ENCODE measurements around the gene ASGR1. TPM values are rescaled to one million over a fixed set of nuclear protein-coding genes. Genes with fewer than 3 reads are reported as not detected.

ASGR1 gene
- total RNA-seq, 1 donor from 2014 or later = 29.0 TPM

DNA sequence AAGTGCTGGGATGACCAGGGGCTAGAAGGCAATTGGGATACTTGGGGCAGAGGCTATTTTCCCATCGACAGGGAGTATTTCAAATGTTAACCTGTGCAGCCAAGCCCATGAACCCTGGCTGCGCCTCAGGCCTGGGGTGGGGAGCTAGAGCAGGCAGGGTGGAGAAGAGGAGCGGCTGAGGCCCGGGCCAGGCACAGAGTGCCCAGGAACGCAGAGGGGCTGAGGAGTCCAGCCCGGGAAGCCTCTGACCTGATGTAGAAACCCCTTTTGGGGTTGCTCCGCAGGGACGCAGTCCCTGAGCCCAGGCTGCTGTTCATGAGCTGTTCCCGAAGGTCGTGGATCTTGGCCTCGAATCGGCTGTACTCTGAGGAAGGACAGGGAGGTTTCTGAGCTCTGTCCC lies 16.8 kb upstream of the ASGR1 start:
- TF ChIP-seq, protein P1, sequence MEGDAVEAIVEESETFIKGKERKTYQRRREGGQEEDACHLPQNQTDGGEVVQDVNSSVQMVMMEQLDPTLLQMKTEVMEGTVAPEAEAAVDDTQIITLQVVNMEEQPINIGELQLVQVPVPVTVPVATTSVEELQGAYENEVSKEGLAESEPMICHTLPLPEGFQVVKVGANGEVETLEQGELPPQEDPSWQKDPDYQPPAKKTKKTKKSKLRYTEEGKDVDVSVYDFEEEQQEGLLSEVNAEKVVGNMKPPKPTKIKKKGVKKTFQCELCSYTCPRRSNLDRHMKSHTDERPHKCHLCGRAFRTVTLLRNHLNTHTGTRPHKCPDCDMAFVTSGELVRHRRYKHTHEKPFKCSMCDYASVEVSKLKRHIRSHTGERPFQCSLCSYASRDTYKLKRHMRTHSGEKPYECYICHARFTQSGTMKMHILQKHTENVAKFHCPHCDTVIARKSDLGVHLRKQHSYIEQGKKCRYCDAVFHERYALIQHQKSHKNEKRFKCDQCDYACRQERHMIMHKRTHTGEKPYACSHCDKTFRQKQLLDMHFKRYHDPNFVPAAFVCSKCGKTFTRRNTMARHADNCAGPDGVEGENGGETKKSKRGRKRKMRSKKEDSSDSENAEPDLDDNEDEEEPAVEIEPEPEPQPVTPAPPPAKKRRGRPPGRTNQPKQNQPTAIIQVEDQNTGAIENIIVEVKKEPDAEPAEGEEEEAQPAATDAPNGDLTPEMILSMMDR (IDR thresholded peaks at IDR 0.05; ENCODE audit: partially characterized antibody, unreplicated experiment) = no peak
- Mint-ChIP-seq H3K4me3 (ENCODE audit: unreplicated experiment) (no peak overlapping the region), H3K27ac (ENCODE audit: unreplicated experiment) (no peak overlapping the region), H3K9me3 (ENCODE audit: unreplicated experiment) (peaks cover 10% of the 10 kb centered on the region), H3K27me3 (ENCODE audit: unreplicated experiment) (peaks cover 15% of the 10 kb centered on the region), H3K36me3 (ENCODE audit: unreplicated experiment) (no peaks in the 10 kb centered on the region), H3K4me1 (ENCODE audit: low read depth, unreplicated experiment) (peaks cover 30% of the 10 kb centered on the region)
- no peak for DNase-seq

DNA sequence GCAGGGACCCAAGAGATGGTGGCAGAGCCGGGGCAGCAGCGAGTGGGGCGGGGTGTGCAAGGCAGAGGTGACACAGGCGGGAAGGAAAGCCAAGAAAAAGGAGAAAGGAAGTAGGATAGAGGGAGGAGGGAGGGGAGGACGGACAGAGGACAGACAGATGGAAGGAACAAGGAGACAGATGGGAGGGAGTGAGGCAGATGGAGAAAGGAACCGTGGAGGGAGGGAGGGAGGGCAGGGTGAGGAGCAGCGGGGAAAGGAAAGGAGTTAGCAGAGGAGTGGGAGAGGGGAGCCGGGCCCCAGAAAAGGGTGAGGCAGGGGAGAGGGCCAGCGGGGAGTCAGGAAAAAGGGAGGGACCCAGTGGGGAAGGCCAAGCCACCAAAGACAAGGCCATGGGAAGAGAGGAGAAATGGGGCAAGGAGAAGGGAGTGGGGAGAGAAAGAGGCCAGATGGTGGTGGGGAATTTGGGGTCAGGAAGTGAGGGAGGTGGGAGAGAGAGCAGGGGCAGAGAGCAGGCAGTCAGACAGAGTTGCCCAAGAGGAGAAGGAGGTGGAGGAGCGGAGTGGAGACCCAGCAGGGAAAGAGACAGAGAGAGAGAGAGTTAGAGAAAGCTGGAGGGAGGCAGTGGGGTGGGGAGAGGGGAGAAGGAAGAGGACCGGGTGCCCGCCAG lies 13.2 kb upstream of the ASGR1 start:
- peak; percentile 61 for DNase-seq
- peaks cover 11% of the 10 kb centered on the region for H3K9me3 Mint-ChIP-seq (ENCODE audit: unreplicated experiment)
- TF ChIP-seq, protein P1 (IDR thresholded peaks at IDR 0.05; ENCODE audit: partially characterized antibody, unreplicated experiment) = no peak
- no peaks in the 10 kb centered on the region for H3K36me3 Mint-ChIP-seq (ENCODE audit: unreplicated experiment)
- H3K4me1 Mint-ChIP-seq (ENCODE audit: low read depth, unreplicated experiment) = peaks cover 35% of the 10 kb centered on the region
- H3K27ac Mint-ChIP-seq (ENCODE audit: unreplicated experiment) = peak overlapping the region; percentile 100
- peaks cover 15% of the 10 kb centered on the region for H3K27me3 Mint-ChIP-seq (ENCODE audit: unreplicated experiment)
- H3K4me3 Mint-ChIP-seq (ENCODE audit: unreplicated experiment) = peak overlapping the region; percentile 83

DNA sequence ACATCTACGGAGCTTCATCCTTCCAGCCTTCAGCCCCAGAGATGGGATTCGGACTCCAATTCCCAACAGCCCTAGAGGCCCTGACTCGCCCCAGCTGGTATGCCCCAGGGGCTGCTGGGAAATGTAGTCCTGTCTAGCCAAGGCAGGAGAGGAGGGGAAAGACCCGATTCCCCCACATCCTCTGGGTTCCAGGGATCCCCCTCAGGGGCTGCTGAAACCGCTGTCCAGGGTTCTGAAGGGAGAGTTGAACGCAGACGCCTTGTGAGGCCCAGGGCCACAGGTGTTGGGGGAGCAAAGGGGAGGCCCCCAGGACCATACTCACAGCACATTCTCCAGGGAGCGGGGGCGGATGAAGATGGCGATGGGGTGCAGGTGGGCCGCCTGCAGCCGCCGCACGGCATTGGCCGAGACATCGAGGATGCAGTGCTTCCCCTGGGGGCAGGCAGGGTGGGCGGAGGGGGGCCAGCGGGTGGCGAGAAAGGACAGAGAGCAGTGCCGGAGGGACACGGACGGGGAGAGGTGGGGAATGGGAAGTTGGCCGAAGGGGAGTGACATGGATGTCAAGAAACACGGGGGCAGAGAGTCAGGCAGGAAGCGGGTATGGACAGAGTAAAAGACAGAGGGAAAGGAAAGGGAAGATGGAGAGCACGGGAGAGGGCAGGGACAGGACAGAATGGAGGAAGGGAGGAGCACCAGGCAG lies 12.6 kb upstream of the ASGR1 start:
- TF ChIP-seq, protein P1 (IDR thresholded peaks at IDR 0.05; ENCODE audit: partially characterized antibody, unreplicated experiment) = no peak
- no peaks in the 10 kb centered on the region for H3K36me3 Mint-ChIP-seq (ENCODE audit: unreplicated experiment)
- H3K9me3 Mint-ChIP-seq (ENCODE audit: unreplicated experiment) = peaks cover 11% of the 10 kb centered on the region
- peak; percentile 87 for DNase-seq
- H3K27me3 Mint-ChIP-seq (ENCODE audit: unreplicated experiment) = peaks cover 15% of the 10 kb centered on the region
- peaks cover 35% of the 10 kb centered on the region for H3K4me1 Mint-ChIP-seq (ENCODE audit: low read depth, unreplicated experiment)
- H3K27ac Mint-ChIP-seq (ENCODE audit: unreplicated experiment) = peak overlapping the region; percentile 100
- peak overlapping the region; percentile 83 for H3K4me3 Mint-ChIP-seq (ENCODE audit: unreplicated experiment)

DNA sequence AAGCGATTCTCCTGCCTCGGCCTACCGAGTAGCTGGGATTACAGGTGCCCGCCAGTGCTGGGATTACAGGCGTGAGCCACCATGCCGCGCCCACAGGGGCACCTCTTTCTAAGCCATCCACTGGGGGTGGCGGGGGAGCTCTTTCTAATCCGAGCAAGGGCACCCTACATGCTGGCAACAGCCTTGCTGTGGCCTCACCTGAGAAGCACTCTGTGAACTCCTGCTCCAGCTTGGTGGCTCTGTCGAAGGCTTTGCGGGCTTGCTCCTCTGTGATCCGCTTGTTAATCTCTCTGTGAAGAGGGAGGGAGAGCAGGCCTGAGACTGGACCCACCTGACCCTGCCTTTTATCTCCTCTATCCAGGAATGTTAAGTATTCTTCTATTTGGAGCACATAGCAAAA lies 11.9 kb upstream of the ASGR1 start:
- Mint-ChIP-seq H3K4me3 (ENCODE audit: unreplicated experiment) (peak overlapping the region; percentile 83), H3K9me3 (ENCODE audit: unreplicated experiment) (peaks cover 10% of the 10 kb centered on the region), H3K36me3 (ENCODE audit: unreplicated experiment) (no peaks in the 10 kb centered on the region), H3K27ac (ENCODE audit: unreplicated experiment) (peak overlapping the region; percentile 100), H3K4me1 (ENCODE audit: low read depth, unreplicated experiment) (peaks cover 33% of the 10 kb centered on the region), H3K27me3 (ENCODE audit: unreplicated experiment) (peaks cover 15% of the 10 kb centered on the region)
- no peak for DNase-seq
- TF ChIP-seq, protein P1 (IDR thresholded peaks at IDR 0.05; ENCODE audit: partially characterized antibody, unreplicated experiment) = no peak
